ENCODE results near the gene CENATAC. TPM values are rescaled to one million over a fixed set of nuclear protein-coding genes. Genes with fewer than 3 reads are reported as not detected.
"Not testable (repeated sequence)": the region's sequence is repeated elsewhere in the genome, so short reads cannot be mapped to it uniquely, and the experiment has no call there.

CENATAC gene
- polyA plus RNA-seq, 4 donors, result 12.9 to 50.1 (median 28.6) TPM

GRCh38 chr11:118958577-118958976 is 39.4 kb upstream of the CENATAC start:
- H3K4me1 ChIP-seq (ENCODE audit: control insufficient read depth in 3 of 3, insufficient read depth in 2 of 3, low read depth in 1 of 3, low read length in 2 of 3), result no peaks in the 10 kb centered on the region

GRCh38 chr11:118961189-118961588 is 36.7 kb upstream of the CENATAC start:
- DNase-seq, result no peak
- WGBS, 3 donors, result 45 to 73% (median 71%) methylated on average over 5 of the region's 5 CpGs

More at GRCh38 chr11:118958577-118958976, 39.4 kb upstream of the CENATAC start:
- no peak for FAIRE-seq
- H3K4me3 ChIP-seq (ENCODE audit: low read depth in 1 of 3, low read length in 3 of 3), result no peak overlapping the region
- no peak for DNase-seq
- peaks cover 0 to 7% (median 2%) of the 10 kb centered on the region in 3 donors for H3K27me3 ChIP-seq (ENCODE audit: control insufficient read depth in 3 of 3, insufficient read depth in 3 of 3, low read length in 3 of 3)
- WGBS, 3 donors, result 75 to 86% (median 76%) methylated on average over 2 of the region's 2 CpGs
- no peaks in the 10 kb centered on the region for H3K9me3 ChIP-seq (ENCODE audit: control insufficient read depth in 2 of 2, insufficient read depth in 1 of 2, low read depth in 1 of 2, low read length in 1 of 2)
- no peaks in the 10 kb centered on the region for H3K36me3 ChIP-seq (ENCODE audit: control insufficient read depth in 3 of 3, insufficient read depth in 2 of 3, low read depth in 1 of 3, low read length in 3 of 3)
- no peak overlapping the region for H3K27ac ChIP-seq (ENCODE audit: low read depth in 1 of 3, low read length in 2 of 3)

DNA sequence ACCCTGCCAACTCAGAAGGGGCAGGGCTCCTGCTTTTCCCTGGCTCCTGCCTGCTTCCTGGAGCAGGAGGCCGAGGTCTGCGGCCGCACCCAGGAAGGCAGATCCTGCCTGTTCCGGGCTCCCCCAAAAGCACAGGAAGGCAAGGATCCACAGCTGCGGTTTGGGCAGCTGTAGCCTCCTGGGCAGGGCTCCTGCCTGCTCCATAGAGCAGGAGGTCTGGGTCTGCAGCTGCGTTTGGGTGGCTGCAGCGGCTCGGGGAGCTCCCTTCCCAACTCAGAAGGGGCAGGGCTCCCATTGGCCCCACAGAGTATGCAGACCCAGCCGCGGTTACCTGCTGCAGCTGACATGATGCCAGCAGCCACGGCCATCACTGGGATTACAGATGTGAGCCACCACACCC is 36.3 kb upstream of the CENATAC start:
- no peak overlapping the region for H3K4me3 ChIP-seq (ENCODE audit: low read depth in 1 of 3, low read length in 3 of 3)
- H3K27ac ChIP-seq (ENCODE audit: low read depth in 1 of 3, low read length in 2 of 3), result no peak overlapping the region
- H3K27me3 ChIP-seq (ENCODE audit: control insufficient read depth in 3 of 3, insufficient read depth in 3 of 3, low read length in 3 of 3), result peaks cover 0 to 3% (median 0%) of the 10 kb centered on the region in 3 donors
- no peaks in the 10 kb centered on the region for H3K4me1 ChIP-seq (ENCODE audit: control insufficient read depth in 3 of 3, insufficient read depth in 2 of 3, low read depth in 1 of 3, low read length in 2 of 3)
- no peaks in the 10 kb centered on the region for H3K36me3 ChIP-seq (ENCODE audit: control insufficient read depth in 3 of 3, insufficient read depth in 2 of 3, low read depth in 1 of 3, low read length in 3 of 3)
- FAIRE-seq (no peak), DNase-seq (peak in 1 of 2 donors; percentile 50)
- 19 to 40% (median 33%) methylated on average over 11 of the region's 11 CpGs for WGBS, 3 donors
- no peaks in the 10 kb centered on the region for H3K9me3 ChIP-seq (ENCODE audit: control insufficient read depth in 2 of 2, insufficient read depth in 1 of 2, low read depth in 1 of 2, low read length in 1 of 2)

More at GRCh38 chr11:118961189-118961588, 36.7 kb upstream of the CENATAC start:
- no peak overlapping the region for H3K4me3 ChIP-seq (ENCODE audit: low read depth in 1 of 3, low read length in 3 of 3)
- peaks cover 0 to 3% (median 0%) of the 10 kb centered on the region in 3 donors for H3K27me3 ChIP-seq (ENCODE audit: control insufficient read depth in 3 of 3, insufficient read depth in 3 of 3, low read length in 3 of 3)
- H3K36me3 ChIP-seq (ENCODE audit: control insufficient read depth in 3 of 3, insufficient read depth in 2 of 3, low read depth in 1 of 3, low read length in 3 of 3), result no peaks in the 10 kb centered on the region
- no peak overlapping the region for H3K27ac ChIP-seq (ENCODE audit: low read depth in 1 of 3, low read length in 2 of 3)
- no peaks in the 10 kb centered on the region for H3K4me1 ChIP-seq (ENCODE audit: control insufficient read depth in 3 of 3, insufficient read depth in 2 of 3, low read depth in 1 of 3, low read length in 2 of 3)
- H3K9me3 ChIP-seq (ENCODE audit: control insufficient read depth in 2 of 2, insufficient read depth in 1 of 2, low read depth in 1 of 2, low read length in 1 of 2), result no peaks in the 10 kb centered on the region
- no peak for FAIRE-seq

DNA sequence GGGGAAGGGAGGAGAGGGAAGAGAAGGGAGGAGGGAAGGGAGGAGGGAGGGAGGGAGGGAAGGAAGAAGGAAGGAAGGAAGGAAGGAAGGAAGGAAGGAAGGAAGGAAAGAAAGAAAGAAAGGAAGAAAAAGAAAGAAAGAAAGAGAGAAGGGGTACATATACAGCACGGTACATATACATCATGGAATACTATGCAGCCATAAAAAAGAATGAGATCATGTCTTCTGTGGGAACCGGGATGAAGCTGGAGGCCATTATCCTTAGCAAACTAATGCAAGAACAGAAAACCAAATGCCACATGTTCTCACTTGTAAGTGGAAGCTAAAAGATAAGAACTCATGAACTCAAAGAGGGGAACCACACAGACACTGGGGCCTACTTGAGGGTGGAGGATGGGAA is 28.4 kb upstream of the CENATAC start:
- FAIRE-seq; H3K27ac ChIP-seq (ENCODE audit: low read depth in 1 of 3, low read length in 2 of 3); H3K4me3 ChIP-seq (ENCODE audit: low read depth in 1 of 3, low read length in 3 of 3); H3K4me1 ChIP-seq (ENCODE audit: control insufficient read depth in 3 of 3, insufficient read depth in 2 of 3, low read depth in 1 of 3, low read length in 2 of 3); H3K9me3 ChIP-seq (ENCODE audit: control insufficient read depth in 2 of 2, insufficient read depth in 1 of 2, low read depth in 1 of 2, low read length in 1 of 2); H3K27me3 ChIP-seq (ENCODE audit: control insufficient read depth in 3 of 3, insufficient read depth in 3 of 3, low read length in 3 of 3); H3K36me3 ChIP-seq (ENCODE audit: control insufficient read depth in 3 of 3, insufficient read depth in 2 of 3, low read depth in 1 of 3, low read length in 3 of 3); DNase-seq: not testable (repeated sequence)
- 93 to 97% (median 96%) methylated on average over 2 of the region's 2 CpGs for WGBS, 3 donors

- no peak for FAIRE-seq
- H3K9me3 ChIP-seq (ENCODE audit: control insufficient read depth in 2 of 2, insufficient read depth in 1 of 2, low read depth in 1 of 2, low read length in 1 of 2), result peaks cover 0 to 4% of the 10 kb centered on the region in 2 donors
- DNase-seq, result no peak
- H3K27ac ChIP-seq (ENCODE audit: low read depth in 1 of 3, low read length in 2 of 3), result no peak within 1 kb of the TSS
- peaks cover 0 to 15% (median 0%) of the 10 kb centered on the region in 3 donors for H3K27me3 ChIP-seq (ENCODE audit: control insufficient read depth in 3 of 3, insufficient read depth in 3 of 3, low read length in 3 of 3)
- H3K36me3 ChIP-seq (ENCODE audit: control insufficient read depth in 3 of 3, insufficient read depth in 2 of 3, low read depth in 1 of 3, low read length in 3 of 3), result no peaks in the 10 kb centered on the region
- no peaks in the 10 kb centered on the region for H3K4me1 ChIP-seq (ENCODE audit: control insufficient read depth in 3 of 3, insufficient read depth in 2 of 3, low read depth in 1 of 3, low read length in 2 of 3)
- WGBS, 3 donors, result 46 to 67% (median 66%) methylated on average over 33 of the region's 33 CpGs
- no peak within 1 kb of the TSS for H3K4me3 ChIP-seq (ENCODE audit: low read depth in 1 of 3, low read length in 3 of 3)
Measured at GRCh38 chr11:118971646-118972045, 26.3 kb upstream of the CENATAC start, which contains the start of gene FOXR1. Gene FOXR1, plus strand, starts transcription at chr11:118971761. Its CDS starts 171 bp downstream, at chr11:118971932.

GRCh38 chr11:118973985-118974384 is 24.0 kb upstream of the CENATAC start:
- FAIRE-seq (no peak), DNase-seq (no peak)
- 79 to 96% (median 93%) methylated on average over 2 of the region's 2 CpGs for WGBS, 3 donors
- H3K9me3 ChIP-seq (ENCODE audit: control insufficient read depth in 2 of 2, insufficient read depth in 1 of 2, low read depth in 1 of 2, low read length in 1 of 2), result peaks cover 0 to 4% of the 10 kb centered on the region in 2 donors
- H3K27ac ChIP-seq (ENCODE audit: low read depth in 1 of 3, low read length in 2 of 3), result no peak overlapping the region
- peaks cover 0 to 15% (median 0%) of the 10 kb centered on the region in 3 donors for H3K27me3 ChIP-seq (ENCODE audit: control insufficient read depth in 3 of 3, insufficient read depth in 3 of 3, low read length in 3 of 3)
- H3K4me3 ChIP-seq (ENCODE audit: low read depth in 1 of 3, low read length in 3 of 3), result no peak overlapping the region
- H3K36me3 ChIP-seq (ENCODE audit: control insufficient read depth in 3 of 3, insufficient read depth in 2 of 3, low read depth in 1 of 3, low read length in 3 of 3), result no peaks in the 10 kb centered on the region
- H3K4me1 ChIP-seq (ENCODE audit: control insufficient read depth in 3 of 3, insufficient read depth in 2 of 3, low read depth in 1 of 3, low read length in 2 of 3), result peaks cover 0 to under 1% (median 0%) of the 10 kb centered on the region in 3 donors

DNA sequence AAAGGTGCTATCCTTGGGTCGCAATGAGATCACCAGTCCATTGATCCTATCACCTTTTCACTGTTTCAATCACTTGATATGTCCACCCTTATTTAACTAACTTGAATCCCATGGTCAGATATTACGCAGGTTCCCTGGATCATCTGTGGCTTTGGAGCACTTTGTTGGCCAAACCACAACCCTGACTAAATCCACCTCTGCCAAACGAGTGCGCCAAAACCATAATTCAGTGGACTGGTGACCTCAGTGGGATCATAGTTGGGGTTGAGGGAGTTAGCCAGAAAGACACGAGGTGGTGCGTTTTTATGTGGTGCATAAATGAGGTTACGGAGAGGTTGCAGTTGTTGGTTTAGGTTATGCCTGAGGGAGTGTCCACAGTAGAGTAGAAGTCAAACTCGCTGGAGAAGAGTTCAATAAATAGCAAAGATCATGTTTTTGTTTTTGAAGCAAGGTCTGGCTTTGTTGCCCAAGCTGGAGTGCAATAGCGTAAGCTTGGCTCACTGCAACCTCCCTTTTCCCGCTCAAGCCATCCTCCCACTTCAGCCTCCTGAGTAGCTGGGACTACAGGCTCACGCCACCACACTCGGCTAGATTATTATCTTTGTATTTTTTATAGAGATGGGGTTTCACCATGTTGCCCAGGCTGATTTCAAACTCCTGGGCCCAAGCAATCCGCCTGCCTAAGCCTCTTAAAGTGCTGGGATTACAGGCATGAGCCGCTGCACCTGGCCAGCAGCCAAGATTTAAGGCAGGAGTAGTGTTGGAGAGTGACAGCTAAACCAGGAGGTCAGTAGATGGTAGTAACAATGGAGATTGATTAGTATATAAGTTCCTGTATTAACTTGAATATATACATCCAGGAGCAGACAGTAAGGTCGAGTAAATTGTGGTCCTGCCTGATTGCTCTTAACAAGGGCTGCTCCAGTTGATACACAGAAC is 21.9 kb upstream of the CENATAC start:
- peaks cover 0 to 16% (median 0%) of the 10 kb centered on the region in 3 donors for H3K4me1 ChIP-seq (ENCODE audit: control insufficient read depth in 3 of 3, insufficient read depth in 2 of 3, low read depth in 1 of 3, low read length in 2 of 3)
- peaks cover 0 to 12% (median 0%) of the 10 kb centered on the region in 3 donors for H3K27me3 ChIP-seq (ENCODE audit: control insufficient read depth in 3 of 3, insufficient read depth in 3 of 3, low read length in 3 of 3)
- 77 to 80% (median 79%) methylated on average over 15 of the region's 15 CpGs for WGBS, 3 donors
- peaks cover 0 to 2% of the 10 kb centered on the region in 2 donors for H3K9me3 ChIP-seq (ENCODE audit: control insufficient read depth in 2 of 2, insufficient read depth in 1 of 2, low read depth in 1 of 2, low read length in 1 of 2)
- H3K4me3 ChIP-seq (ENCODE audit: low read depth in 1 of 3, low read length in 3 of 3), result no peak overlapping the region
- no peak overlapping the region for H3K27ac ChIP-seq (ENCODE audit: low read depth in 1 of 3, low read length in 2 of 3)
- no peaks in the 10 kb centered on the region for H3K36me3 ChIP-seq (ENCODE audit: control insufficient read depth in 3 of 3, insufficient read depth in 2 of 3, low read depth in 1 of 3, low read length in 3 of 3)
- FAIRE-seq (no peak), DNase-seq (no peak)

- 49 to 72% (median 68%) methylated on average over 9 of the region's 9 CpGs for WGBS, 3 donors
- Histone ChIP-seq H3K4me1 (ENCODE audit: control insufficient read depth in 3 of 3, insufficient read depth in 2 of 3, low read depth in 1 of 3, low read length in 2 of 3) (peaks cover 0 to 16% (median 0%) of the 10 kb centered on the region in 3 donors), H3K36me3 (ENCODE audit: control insufficient read depth in 3 of 3, insufficient read depth in 2 of 3, low read depth in 1 of 3, low read length in 3 of 3) (no peaks in the 10 kb centered on the region), H3K9me3 (ENCODE audit: control insufficient read depth in 2 of 2, insufficient read depth in 1 of 2, low read depth in 1 of 2, low read length in 1 of 2) (no peaks in the 10 kb centered on the region), H3K4me3 (ENCODE audit: low read depth in 1 of 3, low read length in 3 of 3) (no peak overlapping the region), H3K27ac (ENCODE audit: low read depth in 1 of 3, low read length in 2 of 3) (no peak overlapping the region), H3K27me3 (ENCODE audit: control insufficient read depth in 3 of 3, insufficient read depth in 3 of 3, low read length in 3 of 3) (peaks cover 0 to 7% (median 0%) of the 10 kb centered on the region in 3 donors)
- DNase-seq (peak in 1 of 2 donors; percentile 19), FAIRE-seq (no peak)
Measured at GRCh38 chr11:118979434-118979833, 18.5 kb upstream of the CENATAC start.

Data from small intestine (tissue), 7 donors.